Right lobe of liver (tissue), 6 donors: Measurements from ENCODE around the gene TXNDC16. TPM values are rescaled to one million over a fixed set of nuclear protein-coding genes. Genes with fewer than 3 reads are reported as not detected.

Experiments
- ATAC-seq, 4 donors: fragments of 200-7000 bp; cut with Tn5 transposase; one replicate each; pipeline ENCODE4 v1.9.1; 2020; ENCODE audit warnings: mild to moderate bottlenecking in 4 of 4, moderate library complexity in 4 of 4
- DNase-seq, 3 donors: peaks; one replicate each; pipeline ENCODE4 v3.0.0-alpha.2; 2020
- H3K27ac ChIP-seq, 3 donors: fragments of 200-600 bp; one replicate each; pipeline ENCODE4 v1.8.0; 2022
- H3K27me3 ChIP-seq, 2 donors: fragments of 200-600 bp; one replicate each; pipeline ENCODE4 v1.8.0; 2022
- H3K36me3 ChIP-seq, 4 donors: fragments of 200-600 bp; sonication (generic) in 1 of 4; one replicate each; pipeline versions ENCODE4 v1.5.1 to v1.8.0; 2017 to 2022; ENCODE audit warnings: control low read depth in 1 of 4
- H3K4me1 ChIP-seq, 4 donors: fragments of 200-600 bp; sonication (generic) in 1 of 4; one replicate each; pipeline versions ENCODE4 v1.5.1 to v1.8.0; 2017 to 2022; ENCODE audit warnings: control low read depth in 1 of 4
- H3K4me3 ChIP-seq, 3 donors: fragments of 200-600 bp; one replicate each; pipeline ENCODE4 v1.8.0; 2022
- H3K9me3 ChIP-seq, 4 donors: fragments of 200-600 bp; sonication (generic) in 1 of 4; one replicate each; pipeline versions ENCODE4 v1.5.1 to v1.8.0; 2017 to 2022; ENCODE audit warnings: control low read depth in 1 of 4
- CTCF ChIP-seq, 4 donors: fragments of 200-600 bp in 3 of 4; fragments of 450-650 bp in 1 of 4; IDR thresholded peaks; one replicate each; pipeline versions ENCODE4 v1.5.1 to v1.8.0; 2016 to 2022; ENCODE audit warnings: antibody characterized with exemption in 4 of 4, mild to moderate bottlenecking in 2 of 4
- POLR2A ChIP-seq: fragments of 450-650 bp; IDR thresholded peaks from one replicate; pipeline ENCODE4 v1.6.1; 2017; ENCODE audit warnings: antibody characterized with exemption, mild to moderate bottlenecking
- WGBS: methylation state at CpG from one replicate; pipeline ENCODE4 v1.1.6; 2018; ENCODE audit warnings: low coverage, low lambda C conversion rate; ENCODE audit not compliant: insufficient coverage; ENCODE audit errors: missing lambda C conversion rate; 5-methylcytosine and 5-hydroxymethylcytosine counted together
- intact Hi-C, 2 donors: fragments of 100-400 bp; cut with DNase I; formaldehyde crosslinking; loops; one replicate each; pipeline versions ENCODE4 v1.11.2 to v1.14.1; 2022
- total RNA-seq, 6 experiments: library from RNA; depleted of rRNA in 2 of 6; stranded (reverse); fragments of >200 nt in 2 of 6; fragmentation: NEBNext Ultra II Directional in 3 of 6; extraction: Animal tissue kit (Norgen Biotek cat#: 25700) in 3 of 6; gene quantifications; one replicate each; pipeline versions ENCODE4 v1.1.0 to v1.2.4, GENCODE V29; 2016 to 2023
- donor health status: DM: no; HTN: yes; CAD: no.
- donor health status: DM: no; HTN: no; CAD: no.
- donor health status: DM: no; HTN: no; CAD: no.
- donor health status: DM: no; HTN: yes; CAD: no.
- donor health status: DM: no; HTN: yes; CAD: no.

Gene TXNDC16
- total RNA-seq, 6 experiments from 2014 or later = 2.0 to 5.5 (median 4.1) TPM

GRCh38 chr14:52429451-52429850 is 122.9 kb downstream of the TXNDC16 start:
- DNase-seq = no peak
- no peak for ATAC-seq
- intact Hi-C loops = no loop called here
- Histone ChIP-seq H3K27me3 (no peaks in the 10 kb centered on the region), H3K27ac (no peak overlapping the region), H3K9me3 (no peaks in the 10 kb centered on the region), H3K4me1 (no peaks in the 10 kb centered on the region), H3K36me3 (peaks cover 0 to 2% (median 0%) of the 10 kb centered on the region in 4 donors), H3K4me3 (no peak overlapping the region)
- no peak for TF ChIP-seq CTCF (IDR thresholded peaks at IDR 0.05)
- TF ChIP-seq POLR2A = no peak
- WGBS = 100% methylated on average over 2 of the region's 2 CpGs

GRCh38 chr14:52427460-52427859 is 124.8 kb downstream of the TXNDC16 start:
- no peak for TF ChIP-seq POLR2A
- TF ChIP-seq CTCF (IDR thresholded peaks at IDR 0.05) = no peak
- DNase-seq (no peak), ATAC-seq (no peak)
- Histone ChIP-seq H3K4me3 (no peak overlapping the region), H3K36me3 (peaks cover 0 to 2% (median 0%) of the 10 kb centered on the region in 4 donors), H3K4me1 (no peaks in the 10 kb centered on the region), H3K27ac (no peak overlapping the region), H3K27me3 (no peaks in the 10 kb centered on the region), H3K9me3 (no peaks in the 10 kb centered on the region)
- intact Hi-C loops = no loop called here
- 56% methylated on average over 1 of the region's 1 CpG for whole genome bisulfite sequencing

GRCh38 chr14:52422650-52423356 is 129.5 kb downstream of the TXNDC16 start:
- no peak overlapping the region for H3K4me3 ChIP-seq
- TF ChIP-seq CTCF (IDR thresholded peaks at IDR 0.05) = no peak
- no peak for TF ChIP-seq POLR2A
- ATAC-seq (no peak), DNase-seq (no peak)
- no peaks in the 10 kb centered on the region for H3K36me3 ChIP-seq
- H3K27ac ChIP-seq = no peak overlapping the region
- intact Hi-C loops = no loop called here
- H3K4me1 ChIP-seq = no peaks in the 10 kb centered on the region
- no peaks in the 10 kb centered on the region for H3K27me3 ChIP-seq
- no peaks in the 10 kb centered on the region for H3K9me3 ChIP-seq
- WGBS = 54% methylated on average over 2 of the region's 2 CpGs

- Histone ChIP-seq H3K36me3 (no peaks in the 10 kb centered on the region), H3K27ac (no peak overlapping the region), H3K9me3 (no peaks in the 10 kb centered on the region), H3K4me3 (no peak overlapping the region), H3K27me3 (no peaks in the 10 kb centered on the region), H3K4me1 (no peaks in the 10 kb centered on the region)
- 65% methylated on average over 2 of the region's 2 CpGs for WGBS
- no peak for ATAC-seq
- intact Hi-C loops = no loop called here
- TF ChIP-seq POLR2A (no peak), CTCF (IDR thresholded peaks at IDR 0.05) (no peak)
- DNase-seq = no peak
Measured at GRCh38 chr14:52417139-52417538, 135.2 kb downstream of the TXNDC16 start.
